Neuronal stem cell (in vitro differentiated cells): ENCODE data around the gene PSMD14.

Source experiments
- DNase-seq: peaks from one replicate; pipeline ENCODE4 v3.0.0-alpha.2; 2013; ENCODE audit warnings: low spot score
- H2AFZ ChIP-seq: one replicate; pipeline ENCODE4 v1.6.1; 2013; ENCODE audit warnings: mild to moderate bottlenecking, low read length, inconsistent platforms
- H2AK5ac ChIP-seq: 2 replicates; pipeline ENCODE4 v1.6.1; 2013; ENCODE audit warnings: low read depth, mild to moderate bottlenecking, inconsistent platforms, low read length, moderate library complexity, mixed read lengths
- H2BK120ac ChIP-seq: 2 replicates; pipeline ENCODE4 v1.6.1; 2013; ENCODE audit warnings: low read depth, mild to moderate bottlenecking, inconsistent platforms, low read length, moderate library complexity, mixed read lengths
- H2BK12ac ChIP-seq: one replicate; pipeline ENCODE4 v1.6.1; 2013; ENCODE audit warnings: low read length, inconsistent platforms
- H2BK15ac ChIP-seq: 2 replicates; pipeline ENCODE4 v1.6.1; 2013; ENCODE audit warnings: mild to moderate bottlenecking, low read length, inconsistent platforms, mixed read lengths
- H2BK5ac ChIP-seq: one replicate; pipeline ENCODE4 v1.6.1; 2013; ENCODE audit warnings: inconsistent platforms, mild to moderate bottlenecking, low read length, moderate library complexity
- H3K14ac ChIP-seq: one replicate; pipeline ENCODE4 v1.6.1; 2013; ENCODE audit warnings: low read length, inconsistent platforms
- H3K18ac ChIP-seq: 2 replicates; pipeline ENCODE4 v1.6.1; 2013; ENCODE audit warnings: low read length, inconsistent platforms
- H3K23ac ChIP-seq: 2 replicates; pipeline ENCODE4 v1.6.1; 2013; ENCODE audit warnings: low read depth, mild to moderate bottlenecking, mixed read lengths, low read length, inconsistent platforms; ENCODE audit not compliant: poor library complexity
- H3K27ac ChIP-seq: replicated peaks from 3 replicates; pipeline ENCODE4 v1.5.1; 2013; ENCODE audit warnings: low read length, inconsistent platforms
- H3K27me3 ChIP-seq, 3 experiments: 2 replicates each; pipeline ENCODE4 v1.6.1; 2013; ENCODE audit warnings: low read length in 3 of 3, mild to moderate bottlenecking in 2 of 3, inconsistent platforms in 1 of 3, low read depth in 1 of 3, mixed read lengths in 1 of 3, moderate library complexity in 1 of 3; ENCODE audit not compliant: control insufficient read depth in 3 of 3, insufficient read depth in 3 of 3
- H3K36me3 ChIP-seq, 2 donors: replicated peaks in 1 of 2; 2 replicates each; pipeline ENCODE4 v1.6.1; 2013; ENCODE audit warnings: low read length in 2 of 2; ENCODE audit not compliant: control insufficient read depth in 2 of 2, insufficient read depth in 2 of 2
- H3K4ac ChIP-seq: 2 replicates; pipeline ENCODE4 v1.6.1; 2013; ENCODE audit warnings: inconsistent platforms, mild to moderate bottlenecking, low read length, moderate library complexity
- H3K4me1 ChIP-seq, 2 donors: 1 replicate in 1 of 2; 2 replicates in 1 of 2; pipeline ENCODE4 v1.6.1; 2013; ENCODE audit warnings: low read length in 2 of 2, low read depth in 1 of 2; ENCODE audit not compliant: control insufficient read depth in 2 of 2, insufficient read depth in 1 of 2
- H3K4me2 ChIP-seq: one replicate; pipeline ENCODE4 v1.6.1; 2013; ENCODE audit warnings: mild to moderate bottlenecking, low read length, inconsistent platforms; ENCODE audit not compliant: insufficient read depth, poor library complexity, severe bottlenecking
- H3K4me3 ChIP-seq, 2 donors: 2 replicates each; pipeline ENCODE4 v1.5.1; 2013; ENCODE audit warnings: low read length in 2 of 2, mild to moderate bottlenecking in 2 of 2, inconsistent platforms in 1 of 2, moderate library complexity in 1 of 2
- H3K79me1 ChIP-seq: one replicate; pipeline ENCODE4 v1.6.1; 2013; ENCODE audit warnings: low read depth, mild to moderate bottlenecking, inconsistent platforms, low read length, moderate library complexity
- H3K9ac ChIP-seq: one replicate; pipeline ENCODE4 v1.6.1; 2013; ENCODE audit warnings: mild to moderate bottlenecking, low read depth, low read length, inconsistent platforms; ENCODE audit not compliant: poor library complexity
- H3K9me3 ChIP-seq, 2 donors: replicated peaks in 1 of 2; 2 replicates each; pipeline versions ENCODE3 to v1.6.1; 2013; ENCODE audit warnings: low read length in 2 of 2, mild to moderate bottlenecking in 2 of 2, inconsistent platforms in 1 of 2, low read depth in 1 of 2, mixed read lengths in 1 of 2, moderate library complexity in 1 of 2; ENCODE audit not compliant: control insufficient read depth in 2 of 2, insufficient read depth in 1 of 2
- H4K8ac ChIP-seq: one replicate; pipeline ENCODE4 v1.6.1; 2013; ENCODE audit warnings: low read depth, mild to moderate bottlenecking, inconsistent platforms, low read length, moderate library complexity
- H4K91ac ChIP-seq: one replicate; pipeline ENCODE4 v1.6.1; 2013; ENCODE audit warnings: low read length, low read depth, mild to moderate bottlenecking, inconsistent platforms; ENCODE audit not compliant: poor library complexity
- WGBS, 2 donors: extraction: QIAGEN DNeasy Blood & Tissue Kit; methylation state at CpG; one replicate each; pipeline ENCODE4 v1.1.7; 2013; ENCODE audit warnings: missing lambda C conversion rate in 2 of 2, mixed read lengths in 1 of 2; ENCODE audit not compliant: insufficient read length in 2 of 2, insufficient replicate concordance in 1 of 2; ENCODE audit errors: extremely low coverage in 2 of 2; 5-methylcytosine and 5-hydroxymethylcytosine counted together

PSMD14 gene

GRCh38 chr2:161307676-161308075, 549 bp upstream of the PSMD14 start:
- no peak for DNase-seq
- H2AFZ ChIP-seq, result peak overlapping the region; percentile 91
- H3K4me3 ChIP-seq, result peak overlapping the region; percentile 77 to 98
- no CpG with 5 or more reads among the region's 6 CpGs for WGBS, 2 donors
- no peak overlapping the region for H4K8ac ChIP-seq
- peaks cover 2 to 4% of the 10 kb centered on the region in 2 donors for H3K4me1 ChIP-seq
- no peak overlapping the region for H2BK15ac ChIP-seq
- peaks cover 0 to 13% of the 10 kb centered on the region in 2 donors for H3K36me3 ChIP-seq
- no peak overlapping the region for H2BK5ac ChIP-seq
- peak overlapping the region; percentile 52 for H3K4me2 ChIP-seq
- no peak overlapping the region for H3K23ac ChIP-seq
- H3K4ac ChIP-seq, result no peak overlapping the region
- H3K79me1 ChIP-seq, result no peaks in the 10 kb centered on the region
- no peaks in the 10 kb centered on the region for H3K27me3 ChIP-seq
- H3K14ac ChIP-seq, result no peak overlapping the region
- H2BK120ac ChIP-seq, result no peak overlapping the region
- peak overlapping the region; percentile 81 for H3K27ac ChIP-seq
- H2BK12ac ChIP-seq, result no peak overlapping the region
- peaks cover 0 to 7% of the 10 kb centered on the region in 2 donors for H3K9me3 ChIP-seq
- H3K9ac ChIP-seq, result no peak overlapping the region
- H4K91ac ChIP-seq, result no peak overlapping the region
- H3K18ac ChIP-seq, result no peak overlapping the region
- H2AK5ac ChIP-seq, result no peak overlapping the region

GRCh38 chr2:161312996-161313395, 4.8 kb downstream of the PSMD14 start:
- H3K9ac ChIP-seq, result no peak overlapping the region
- H3K23ac ChIP-seq, result no peak overlapping the region
- H3K27ac ChIP-seq, result no peak overlapping the region
- WGBS, 2 donors, result no CpG with 5 or more reads among the region's 3 CpGs
- peaks cover 0 to 33% of the 10 kb centered on the region in 2 donors for H3K36me3 ChIP-seq
- H2BK12ac ChIP-seq, result no peak overlapping the region
- no peak overlapping the region for H4K8ac ChIP-seq
- no peak overlapping the region for H3K14ac ChIP-seq
- H3K79me1 ChIP-seq, result peaks cover 2% of the 10 kb centered on the region
- H3K4me1 ChIP-seq, result peaks cover 0 to 4% of the 10 kb centered on the region in 2 donors
- H2BK5ac ChIP-seq, result no peak overlapping the region
- no peak overlapping the region for H2BK120ac ChIP-seq
- H4K91ac ChIP-seq, result no peak overlapping the region
- H3K9me3 ChIP-seq, result no peaks in the 10 kb centered on the region
- no peak overlapping the region for H2AFZ ChIP-seq
- no peak overlapping the region for H2BK15ac ChIP-seq
- H3K18ac ChIP-seq, result no peak overlapping the region
- H3K4me3 ChIP-seq, result no peak overlapping the region
- no peak overlapping the region for H3K4me2 ChIP-seq
- DNase-seq, result no peak
- no peak overlapping the region for H2AK5ac ChIP-seq
- H3K4ac ChIP-seq, result no peak overlapping the region
- peaks cover 0 to 2% (median 0%) of the 10 kb centered on the region in 3 experiments for H3K27me3 ChIP-seq

GRCh38 chr2:161315380-161315779, 7.2 kb downstream of the PSMD14 start:
- Histone ChIP-seq H3K4ac (no peak overlapping the region), H3K79me1 (peaks cover 2% of the 10 kb centered on the region), H3K4me1 (no peaks in the 10 kb centered on the region), H3K27me3 (peaks cover 0 to 2% (median 0%) of the 10 kb centered on the region in 3 experiments), H2BK15ac (no peak overlapping the region), H2AFZ (no peak overlapping the region), H3K4me2 (no peak overlapping the region), H2BK5ac (no peak overlapping the region), H3K9ac (no peak overlapping the region), H3K36me3 (peaks cover 0 to 51% of the 10 kb centered on the region in 2 donors), H3K27ac (no peak overlapping the region), H2BK120ac (no peak overlapping the region), H2AK5ac (no peak overlapping the region), H4K91ac (no peak overlapping the region), H3K23ac (no peak overlapping the region), H3K9me3 (no peaks in the 10 kb centered on the region), H3K14ac (no peak overlapping the region), H2BK12ac (no peak overlapping the region), H3K4me3 (no peak overlapping the region), H3K18ac (no peak overlapping the region), H4K8ac (no peak overlapping the region)
- no peak for DNase-seq

GRCh38 chr2:161316701-161317100, 8.5 kb downstream of the PSMD14 start:
- peaks cover 0 to 2% (median 0%) of the 10 kb centered on the region in 3 experiments for H3K27me3 ChIP-seq
- no peaks in the 10 kb centered on the region for H3K9me3 ChIP-seq
- H3K79me1 ChIP-seq, result peaks cover 2% of the 10 kb centered on the region
- H2BK15ac ChIP-seq, result no peak overlapping the region
- no peak overlapping the region for H3K4me3 ChIP-seq
- peaks cover 0 to 2% of the 10 kb centered on the region in 2 donors for H3K4me1 ChIP-seq
- peaks cover 1 to 51% of the 10 kb centered on the region in 2 donors for H3K36me3 ChIP-seq
- H3K9ac ChIP-seq, result no peak overlapping the region
- H2AK5ac ChIP-seq, result no peak overlapping the region
- H3K14ac ChIP-seq, result no peak overlapping the region
- no peak overlapping the region for H2AFZ ChIP-seq
- H3K18ac ChIP-seq, result no peak overlapping the region
- H3K4ac ChIP-seq, result no peak overlapping the region
- H3K4me2 ChIP-seq, result no peak overlapping the region
- no peak overlapping the region for H2BK12ac ChIP-seq
- H3K23ac ChIP-seq, result no peak overlapping the region
- H4K8ac ChIP-seq, result no peak overlapping the region
- H4K91ac ChIP-seq, result no peak overlapping the region
- H2BK120ac ChIP-seq, result no peak overlapping the region
- H3K27ac ChIP-seq, result no peak overlapping the region
- no peak overlapping the region for H2BK5ac ChIP-seq
- DNase-seq, result no peak
